ENCODE results near the gene AMY2A. TPM values are rescaled to one million over a fixed set of nuclear protein-coding genes. Genes with fewer than 3 reads are reported as not detected.

Gene AMY2A
- total RNA-seq (2022; extraction: Qiagen RNA extraction) = not detected in 5 replicates

DNA sequence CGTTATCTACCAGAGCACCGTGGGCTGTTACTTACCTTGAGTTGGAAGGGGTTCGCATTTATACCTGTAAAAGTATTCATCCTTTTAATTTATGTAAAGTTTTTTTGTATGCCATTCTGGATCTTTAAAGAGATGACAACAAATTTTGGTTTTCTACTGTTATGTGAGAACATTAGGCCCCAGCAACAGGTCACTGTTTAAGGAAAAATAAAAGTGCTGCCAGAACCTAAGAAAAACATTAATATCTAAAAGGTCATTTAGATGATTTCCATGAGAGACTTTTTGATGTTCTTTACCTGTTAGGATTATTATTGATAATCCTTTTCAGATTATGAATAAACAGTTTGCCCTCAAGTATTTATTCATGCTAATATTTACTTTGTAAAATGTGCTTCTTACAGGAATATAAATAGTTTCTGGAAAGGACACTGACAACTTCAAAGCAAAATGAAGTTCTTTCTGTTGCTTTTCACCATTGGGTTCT lies at the start of gene AMY2A:
TSS of gene AMY2A (plus strand) at position 434 of the 484 bp plus-strand sequence. CDS start at position 448, 14 bp downstream.

DNA sequence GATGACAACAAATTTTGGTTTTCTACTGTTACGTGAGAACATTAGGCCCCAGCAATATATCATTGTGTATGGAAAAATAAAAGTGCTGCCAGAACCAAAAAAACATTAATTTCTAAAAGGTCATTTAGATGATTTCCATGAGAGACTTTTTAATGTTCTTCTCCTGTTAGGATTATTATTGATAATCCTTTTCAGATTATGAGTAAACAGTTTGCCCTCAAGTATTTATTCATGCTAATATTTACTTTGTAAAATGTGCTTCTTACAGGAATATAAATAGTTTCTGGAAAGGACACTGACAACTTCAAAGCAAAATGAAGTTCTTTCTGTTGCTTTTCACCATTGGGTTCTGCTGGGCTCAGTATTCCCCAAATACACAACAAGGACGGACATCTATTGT lies 45.9 kb upstream of the AMY2A start, which contains the start of gene AMY2B:
TSS of gene AMY2B (plus strand) at position 301 of the 400 bp plus-strand sequence. CDS start at position 315, 14 bp downstream.

DNA sequence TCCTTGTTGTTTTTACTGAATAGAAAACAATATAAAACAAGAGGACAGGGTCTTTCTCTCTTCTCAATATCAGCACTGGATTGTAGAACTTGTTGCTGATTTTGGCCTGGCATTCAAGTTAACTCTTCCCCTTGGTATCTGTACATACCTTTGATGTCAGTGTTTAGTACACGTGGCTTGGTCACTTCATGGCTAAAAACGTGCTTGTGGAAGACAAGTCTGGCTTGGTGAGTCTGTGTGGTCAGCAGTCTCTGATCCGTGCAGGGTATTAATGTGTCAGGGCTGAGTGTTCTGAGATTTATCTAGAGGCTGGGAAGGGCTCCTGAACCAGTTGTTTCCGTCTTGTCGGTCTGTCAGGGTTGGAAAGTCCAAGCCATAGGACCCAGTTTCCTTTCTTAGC lies 38.2 kb downstream of the AMY2A start, which contains the start of gene AMY1A:
TSS of gene AMY1A (plus strand) at position 301 of the 400 bp plus-strand sequence. CDS start 571 bp downstream, outside the sequence.

Other genes with a start within 250 kb of the AMY2A start
- 4.4 to 7.6 TPM (median 5.6 TPM) in 5 replicates for gene RNPC3, start 91.7 kb upstream of the AMY2A start, total RNA-seq (2022; extraction: Qiagen RNA extraction)
- gene AMY2B, start 45.8 kb upstream of the AMY2A start, total RNA-seq (2022; extraction: Qiagen RNA extraction) = 0.38 to 0.66 TPM (median 0.48 TPM) in 5 replicates
- gene AMY1A, start 38.3 kb downstream of the AMY2A start, total RNA-seq (2022; extraction: Qiagen RNA extraction) = not detected in 5 replicates
- not detected in 5 replicates for gene AMY1B, start 78.8 kb downstream of the AMY2A start, total RNA-seq (2022; extraction: Qiagen RNA extraction)
- gene AMY1C, start 132.5 kb downstream of the AMY2A start, total RNA-seq (2022; extraction: Qiagen RNA extraction) = not detected in 5 replicates

Data from A549 treated with dexamethasone at 1 μM for 4 hours (cell line).